GM10266 (cell line): ENCODE data around the gene WNT8A.

Experiments used
- DNase-seq: peaks from one replicate; pipeline ENCODE4 v3.0.0; 2012; ENCODE audit errors: extremely low spot score
- TF ChIP-seq, protein P1 (sequence below): IDR thresholded peaks from 2 replicates; pipeline ENCODE4 v1.5.1; 2012; ENCODE audit warnings: mild to moderate bottlenecking, low read depth; ENCODE audit not compliant: control insufficient read depth, insufficient read depth; ENCODE audit errors: missing control alignments

WNT8A gene

DNA sequence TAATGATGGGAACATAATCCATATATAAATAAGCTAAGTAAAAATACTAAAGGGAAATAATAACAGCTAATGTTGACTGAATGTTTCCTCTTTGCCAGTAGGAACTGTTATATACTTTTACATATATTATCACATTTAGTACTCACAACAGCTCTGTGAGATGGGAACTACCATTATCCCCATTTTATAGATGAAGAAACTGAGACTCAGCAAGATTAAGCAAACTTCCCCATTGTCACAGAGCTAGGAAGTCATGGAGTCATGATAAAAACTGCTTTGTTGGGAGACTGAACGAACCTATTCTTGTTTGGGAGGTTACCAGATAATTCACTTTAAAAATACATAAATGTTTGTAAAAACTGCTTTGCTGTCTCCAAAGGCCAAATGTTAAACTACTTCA is 23.4 kb downstream of the WNT8A start:
- TF ChIP-seq, protein P1, sequence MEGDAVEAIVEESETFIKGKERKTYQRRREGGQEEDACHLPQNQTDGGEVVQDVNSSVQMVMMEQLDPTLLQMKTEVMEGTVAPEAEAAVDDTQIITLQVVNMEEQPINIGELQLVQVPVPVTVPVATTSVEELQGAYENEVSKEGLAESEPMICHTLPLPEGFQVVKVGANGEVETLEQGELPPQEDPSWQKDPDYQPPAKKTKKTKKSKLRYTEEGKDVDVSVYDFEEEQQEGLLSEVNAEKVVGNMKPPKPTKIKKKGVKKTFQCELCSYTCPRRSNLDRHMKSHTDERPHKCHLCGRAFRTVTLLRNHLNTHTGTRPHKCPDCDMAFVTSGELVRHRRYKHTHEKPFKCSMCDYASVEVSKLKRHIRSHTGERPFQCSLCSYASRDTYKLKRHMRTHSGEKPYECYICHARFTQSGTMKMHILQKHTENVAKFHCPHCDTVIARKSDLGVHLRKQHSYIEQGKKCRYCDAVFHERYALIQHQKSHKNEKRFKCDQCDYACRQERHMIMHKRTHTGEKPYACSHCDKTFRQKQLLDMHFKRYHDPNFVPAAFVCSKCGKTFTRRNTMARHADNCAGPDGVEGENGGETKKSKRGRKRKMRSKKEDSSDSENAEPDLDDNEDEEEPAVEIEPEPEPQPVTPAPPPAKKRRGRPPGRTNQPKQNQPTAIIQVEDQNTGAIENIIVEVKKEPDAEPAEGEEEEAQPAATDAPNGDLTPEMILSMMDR, result no peak
- no peak for DNase-seq

DNA sequence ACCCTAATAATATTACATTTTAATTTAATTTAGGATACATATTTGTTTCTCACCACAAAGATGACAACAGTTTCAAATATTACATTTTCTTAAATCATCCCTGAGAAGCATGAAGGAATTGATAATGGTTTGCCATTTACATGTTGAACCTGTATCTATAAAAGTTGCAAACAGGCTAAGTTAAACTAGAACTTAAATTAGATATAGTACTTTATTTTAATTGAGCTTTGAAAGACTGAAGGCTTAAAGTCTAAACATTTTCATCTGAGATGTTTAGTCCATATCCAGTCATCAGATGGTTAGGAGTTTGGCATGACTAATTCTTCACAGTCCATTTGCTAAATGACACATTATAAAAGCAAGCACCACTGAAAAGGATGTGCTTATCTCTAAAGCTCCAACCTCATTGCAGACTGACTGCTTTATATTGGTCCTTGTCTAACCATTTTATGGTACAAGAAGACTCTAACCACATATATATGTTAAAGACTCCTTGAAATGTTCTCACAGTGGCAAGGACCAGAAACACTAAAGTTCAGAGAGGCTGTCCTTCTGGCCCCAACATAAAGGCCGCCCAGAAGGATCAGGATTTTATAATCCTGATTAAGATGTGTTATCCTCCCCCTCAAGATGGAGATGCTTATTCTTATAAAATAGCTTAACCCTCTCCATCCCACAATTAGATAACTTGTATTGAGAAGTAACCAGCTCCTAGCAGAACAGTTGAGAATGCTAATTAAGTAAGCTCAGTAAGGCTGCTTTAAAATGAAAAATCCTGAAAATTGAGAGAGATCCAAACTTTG is 25.8 kb downstream of the WNT8A start:
- TF ChIP-seq, protein P1, result no peak
- DNase-seq, result no peak

DNA sequence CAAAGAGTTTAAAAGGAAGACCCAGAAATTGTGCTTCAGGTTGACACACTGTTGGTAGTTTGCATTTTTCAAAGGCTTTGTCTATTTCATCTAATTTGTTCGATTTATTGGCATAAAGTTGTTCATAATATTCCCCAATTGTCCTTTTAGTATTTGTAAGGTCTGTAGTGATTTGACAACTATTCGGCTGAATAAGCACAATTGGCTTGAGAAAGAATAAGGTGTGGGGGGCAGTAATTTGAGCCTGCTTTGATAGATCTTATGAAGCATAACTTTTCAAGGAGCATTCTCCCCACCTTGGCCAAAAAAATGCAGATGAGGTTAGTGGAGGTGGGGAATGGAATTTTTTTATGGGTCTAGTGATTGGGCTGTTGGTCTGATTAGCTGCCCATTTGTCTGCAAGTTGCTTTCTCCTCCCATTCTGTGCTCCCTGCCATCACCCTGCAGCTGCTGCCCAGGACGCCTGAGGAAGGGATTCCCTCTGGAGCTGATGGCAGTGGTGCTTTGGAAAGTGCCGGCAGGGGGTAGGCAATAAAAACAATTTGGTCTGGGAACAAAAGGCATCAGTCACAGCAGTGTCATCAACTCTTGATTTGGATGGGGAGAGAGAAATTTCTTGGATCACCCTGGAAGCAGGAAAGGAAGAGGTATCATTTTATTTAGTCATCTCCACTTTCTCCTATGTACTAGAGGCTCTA is 26.6 kb downstream of the WNT8A start:
- no peak for DNase-seq
- TF ChIP-seq, protein P1, result no peak

DNA sequence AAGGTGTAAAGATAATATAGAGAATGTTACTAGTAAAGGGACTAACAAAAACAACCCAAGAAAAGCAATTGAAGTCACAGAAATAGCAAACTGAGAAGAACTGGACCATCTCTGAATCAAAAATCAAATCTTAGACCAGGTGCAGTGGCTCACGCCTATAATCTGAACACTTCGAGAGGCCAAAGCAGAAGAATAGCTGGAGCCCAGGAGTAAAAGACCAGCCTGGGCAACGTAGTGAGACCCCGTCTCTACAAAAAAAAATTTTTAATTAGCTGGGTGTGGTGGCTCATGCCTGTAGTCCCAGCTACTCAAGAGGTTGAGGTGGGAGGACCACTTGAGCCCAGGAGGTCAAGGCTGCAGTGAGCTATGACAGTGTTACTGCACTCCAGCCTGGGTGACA is 27.3 kb downstream of the WNT8A start:
- DNase-seq, result no peak
- TF ChIP-seq, protein P1, result no peak

DNA sequence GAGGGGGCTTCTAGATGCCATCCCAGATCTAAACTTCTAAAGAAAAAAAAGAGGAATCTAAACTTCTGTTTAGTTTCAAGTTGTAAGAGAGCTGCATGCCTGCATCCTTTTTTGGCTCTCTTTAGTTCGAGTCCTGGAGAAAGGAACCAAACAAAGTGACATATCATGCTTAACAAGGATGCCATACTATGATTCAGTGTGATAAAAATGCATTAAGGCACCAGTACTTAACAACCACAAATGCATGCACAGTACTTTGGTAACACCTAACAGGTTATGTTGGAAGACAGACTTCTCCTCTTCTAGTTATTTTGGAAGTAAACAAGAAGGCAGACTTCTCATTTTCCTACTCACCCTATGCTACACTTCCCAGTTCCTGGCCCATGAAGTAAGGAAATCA is 28.1 kb downstream of the WNT8A start:
- TF ChIP-seq, protein P1, result no peak
- no peak for DNase-seq

DNA sequence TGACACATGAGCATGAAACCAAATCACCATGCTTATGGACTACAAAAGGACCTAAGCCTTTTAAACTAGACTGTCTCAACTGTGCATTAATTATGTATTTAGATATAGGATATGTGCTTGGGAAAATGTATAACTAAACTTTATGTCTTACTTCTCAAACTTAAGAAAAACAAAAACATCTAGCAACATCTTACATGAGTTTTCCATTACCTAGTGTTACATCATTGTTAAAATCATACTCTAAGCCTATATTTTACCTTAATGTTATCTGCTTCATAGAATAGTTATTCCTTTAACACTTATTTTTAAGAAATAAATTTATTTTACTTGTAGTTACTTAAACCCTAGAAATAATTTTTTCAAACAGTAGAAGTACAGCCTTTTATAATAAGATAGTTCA is 31.4 kb downstream of the WNT8A start:
- TF ChIP-seq, protein P1, result no peak
- DNase-seq, result no peak

DNA sequence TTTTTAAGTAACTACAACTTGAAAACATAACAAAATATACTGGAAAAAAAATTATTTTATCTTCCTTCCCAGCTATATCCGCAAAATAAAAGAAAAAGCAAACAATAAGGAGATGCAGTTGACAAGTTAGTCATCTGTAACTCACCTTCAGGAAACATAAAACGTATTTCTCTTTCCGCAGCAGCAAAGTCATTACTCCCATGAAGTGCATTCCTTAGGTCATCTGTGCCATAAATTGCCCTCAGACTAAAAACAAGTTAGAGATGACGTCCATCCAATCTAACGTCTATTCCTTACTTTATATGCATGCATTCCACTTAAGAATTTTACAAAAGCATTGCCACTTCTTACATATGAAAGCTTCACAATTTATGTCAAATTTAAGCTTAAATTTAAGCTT is 44.5 kb downstream of the WNT8A start:
- TF ChIP-seq, protein P1, result no peak
- DNase-seq, result no peak
